Stomach (tissue), 4 donors: ENCODE results near the gene ADSS1.

ENCODE experiments used
- EP300 ChIP-seq: sonication (generic); formaldehyde crosslinking; IDR thresholded peaks from one replicate; pipeline ENCODE4 v1.6.1; 2017; ENCODE audit warnings: antibody characterized with exemption
- POLR2A ChIP-seq, 4 donors: fragments of 450-650 bp; IDR thresholded peaks; one replicate each; pipeline ENCODE4 v1.6.1; 2016; ENCODE audit warnings: antibody characterized with exemption in 4 of 4, control low read depth in 2 of 4, mild to moderate bottlenecking in 1 of 4, moderate library complexity in 1 of 4
- POLR2AphosphoS5 ChIP-seq, 3 donors: sonication (generic); formaldehyde crosslinking; IDR thresholded peaks; one replicate each; pipeline ENCODE4 v1.6.1; 2016; ENCODE audit warnings: antibody characterized with exemption in 3 of 3
- TF ChIP-seq, protein P1 (sequence below), 7 experiments: fragments of 450-650 bp in 4 of 7; fragments of 200-600 bp in 3 of 7; sonication (generic) in 3 of 7; IDR thresholded peaks; one replicate each; pipeline ENCODE4 v1.5.1; 2016 to 2019; ENCODE audit warnings: antibody characterized with exemption in 7 of 7, control low read depth in 2 of 7, mild to moderate bottlenecking in 1 of 7

DNA sequence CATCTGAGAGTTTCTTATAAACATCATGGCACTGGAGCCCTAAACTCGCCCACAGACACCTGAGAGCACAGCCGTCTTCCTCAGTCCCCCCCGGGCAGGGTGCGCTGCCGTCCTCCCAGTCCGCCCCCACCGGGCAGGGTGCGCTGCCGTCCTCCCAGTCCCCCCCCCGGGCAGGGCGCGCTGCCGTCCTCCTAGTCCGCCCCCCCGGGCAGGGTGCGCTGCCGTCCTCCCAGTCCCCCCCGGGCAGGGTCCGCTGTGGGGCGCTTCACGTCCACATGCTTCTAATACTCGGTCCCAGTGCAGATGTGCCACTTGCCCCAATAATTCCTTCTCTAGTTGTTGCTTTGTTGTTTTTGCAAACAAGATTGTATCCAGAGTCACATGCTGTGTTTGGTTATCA, 6.9 kb upstream of the ADSS1 start:
- TF ChIP-seq, protein P1, sequence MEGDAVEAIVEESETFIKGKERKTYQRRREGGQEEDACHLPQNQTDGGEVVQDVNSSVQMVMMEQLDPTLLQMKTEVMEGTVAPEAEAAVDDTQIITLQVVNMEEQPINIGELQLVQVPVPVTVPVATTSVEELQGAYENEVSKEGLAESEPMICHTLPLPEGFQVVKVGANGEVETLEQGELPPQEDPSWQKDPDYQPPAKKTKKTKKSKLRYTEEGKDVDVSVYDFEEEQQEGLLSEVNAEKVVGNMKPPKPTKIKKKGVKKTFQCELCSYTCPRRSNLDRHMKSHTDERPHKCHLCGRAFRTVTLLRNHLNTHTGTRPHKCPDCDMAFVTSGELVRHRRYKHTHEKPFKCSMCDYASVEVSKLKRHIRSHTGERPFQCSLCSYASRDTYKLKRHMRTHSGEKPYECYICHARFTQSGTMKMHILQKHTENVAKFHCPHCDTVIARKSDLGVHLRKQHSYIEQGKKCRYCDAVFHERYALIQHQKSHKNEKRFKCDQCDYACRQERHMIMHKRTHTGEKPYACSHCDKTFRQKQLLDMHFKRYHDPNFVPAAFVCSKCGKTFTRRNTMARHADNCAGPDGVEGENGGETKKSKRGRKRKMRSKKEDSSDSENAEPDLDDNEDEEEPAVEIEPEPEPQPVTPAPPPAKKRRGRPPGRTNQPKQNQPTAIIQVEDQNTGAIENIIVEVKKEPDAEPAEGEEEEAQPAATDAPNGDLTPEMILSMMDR (IDR thresholded peaks at IDR 0.05) = no peak
- TF ChIP-seq EP300 (no peak), POLR2AphosphoS5 (IDR thresholded peaks at IDR 0.05) (no peak), POLR2A (IDR thresholded peaks at IDR 0.05) (no peak)
